ENCODE results near the gene ADM2.

ADM2 gene

DNA sequence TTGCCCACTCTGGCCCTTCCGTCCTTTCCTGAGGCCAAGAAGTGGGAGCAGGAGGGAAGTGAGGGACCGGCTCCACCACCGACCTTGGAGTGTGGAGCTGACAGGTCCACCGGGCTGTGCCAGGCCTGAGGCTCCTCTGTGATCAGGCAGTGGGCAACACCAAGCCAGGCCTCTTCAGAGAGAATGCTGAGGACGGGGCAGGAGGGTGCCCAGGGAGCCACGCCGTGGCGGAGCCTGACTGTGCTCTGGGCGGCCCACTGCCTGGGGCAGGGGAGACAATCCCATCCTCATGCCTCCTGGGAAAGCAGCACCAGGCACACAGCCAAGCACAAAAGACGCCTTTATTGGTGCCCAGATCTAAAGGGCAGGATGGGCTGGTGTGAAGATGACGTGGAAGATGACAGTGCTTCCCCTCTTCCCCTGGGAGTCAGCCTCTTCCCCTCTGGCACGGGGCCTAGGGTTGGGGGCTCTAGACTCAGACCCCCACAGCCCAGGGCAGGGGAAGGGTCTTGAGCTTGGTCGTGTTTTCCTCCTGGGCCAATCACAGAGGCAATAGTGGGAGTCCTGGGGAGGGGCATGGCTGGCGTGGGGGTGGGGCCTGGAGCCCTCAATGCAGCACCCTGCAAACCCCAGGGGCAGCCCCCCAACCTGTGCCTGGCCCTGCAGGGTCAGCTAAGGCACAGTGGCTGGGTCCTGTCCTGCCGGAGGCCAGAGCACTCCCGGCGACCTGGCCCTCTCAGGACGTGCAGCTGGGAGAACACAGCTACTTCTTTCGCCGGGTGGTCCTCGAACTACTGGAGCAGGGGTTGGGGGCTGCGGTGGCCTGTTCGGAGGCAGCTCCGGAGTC is 21.5 kb downstream of the ADM2 start:
- TF ChIP-seq, protein P1, sequence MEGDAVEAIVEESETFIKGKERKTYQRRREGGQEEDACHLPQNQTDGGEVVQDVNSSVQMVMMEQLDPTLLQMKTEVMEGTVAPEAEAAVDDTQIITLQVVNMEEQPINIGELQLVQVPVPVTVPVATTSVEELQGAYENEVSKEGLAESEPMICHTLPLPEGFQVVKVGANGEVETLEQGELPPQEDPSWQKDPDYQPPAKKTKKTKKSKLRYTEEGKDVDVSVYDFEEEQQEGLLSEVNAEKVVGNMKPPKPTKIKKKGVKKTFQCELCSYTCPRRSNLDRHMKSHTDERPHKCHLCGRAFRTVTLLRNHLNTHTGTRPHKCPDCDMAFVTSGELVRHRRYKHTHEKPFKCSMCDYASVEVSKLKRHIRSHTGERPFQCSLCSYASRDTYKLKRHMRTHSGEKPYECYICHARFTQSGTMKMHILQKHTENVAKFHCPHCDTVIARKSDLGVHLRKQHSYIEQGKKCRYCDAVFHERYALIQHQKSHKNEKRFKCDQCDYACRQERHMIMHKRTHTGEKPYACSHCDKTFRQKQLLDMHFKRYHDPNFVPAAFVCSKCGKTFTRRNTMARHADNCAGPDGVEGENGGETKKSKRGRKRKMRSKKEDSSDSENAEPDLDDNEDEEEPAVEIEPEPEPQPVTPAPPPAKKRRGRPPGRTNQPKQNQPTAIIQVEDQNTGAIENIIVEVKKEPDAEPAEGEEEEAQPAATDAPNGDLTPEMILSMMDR (IDR thresholded peaks at IDR 0.05; ENCODE audit: borderline replicate concordance, control extremely low read depth, extremely low read depth, insufficient read depth, missing control alignments), result no peak
- no peak for DNase-seq (ENCODE audit: low spot score)
- in situ Hi-C loops (cut with MboI; ENCODE audit: low sequenced_read_pairs, unreplicated experiment), result no loop called here

DNA sequence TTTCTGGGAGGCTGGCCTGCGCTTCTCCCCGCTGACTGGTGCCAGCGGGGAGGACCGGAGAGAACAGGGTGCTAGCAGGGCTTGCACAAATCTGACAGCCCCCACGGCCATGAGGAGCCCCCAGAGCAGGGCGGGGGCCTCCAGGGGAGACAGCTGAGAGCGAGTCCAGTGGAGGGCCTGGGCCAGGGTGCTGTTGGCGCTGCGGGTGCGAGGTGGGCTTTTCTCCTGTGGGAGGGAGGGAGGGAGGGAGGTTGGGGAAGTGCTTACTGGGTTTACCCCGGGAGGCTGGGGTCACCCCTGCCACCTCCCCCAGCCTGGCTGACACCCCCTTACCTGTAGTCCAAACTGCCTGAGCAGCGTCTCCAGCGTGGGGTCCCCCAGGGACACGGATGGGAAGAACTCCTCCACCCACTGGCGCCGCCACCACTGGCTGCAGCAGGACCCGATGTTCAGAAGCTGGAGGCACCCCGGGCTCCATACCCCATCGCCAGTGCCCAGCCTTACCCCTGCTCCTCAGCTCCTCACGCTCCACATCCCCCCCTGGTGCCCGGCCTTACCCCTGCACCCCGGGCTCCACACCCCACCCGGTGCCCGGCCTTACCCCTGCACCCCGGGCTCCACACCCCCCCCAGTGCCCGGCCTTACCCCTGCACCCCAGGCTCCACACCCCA is 22.3 kb downstream of the ADM2 start:
- TF ChIP-seq, protein P1 (IDR thresholded peaks at IDR 0.05; ENCODE audit: borderline replicate concordance, control extremely low read depth, extremely low read depth, insufficient read depth, missing control alignments), result no peak
- DNase-seq (ENCODE audit: low spot score), result no peak
- in situ Hi-C loops (cut with MboI; ENCODE audit: low sequenced_read_pairs, unreplicated experiment), result no loop called here

- in situ Hi-C loops (cut with MboI; ENCODE audit: low sequenced_read_pairs, unreplicated experiment), result no loop called here
- TF ChIP-seq, protein P1 (IDR thresholded peaks at IDR 0.05; ENCODE audit: borderline replicate concordance, control extremely low read depth, extremely low read depth, insufficient read depth, missing control alignments), result no peak
- DNase-seq (ENCODE audit: low spot score), result no peak
These were observed 23.2 kb downstream of the ADM2 start for GRCh38 chr22:50504369-50505211.

DNA sequence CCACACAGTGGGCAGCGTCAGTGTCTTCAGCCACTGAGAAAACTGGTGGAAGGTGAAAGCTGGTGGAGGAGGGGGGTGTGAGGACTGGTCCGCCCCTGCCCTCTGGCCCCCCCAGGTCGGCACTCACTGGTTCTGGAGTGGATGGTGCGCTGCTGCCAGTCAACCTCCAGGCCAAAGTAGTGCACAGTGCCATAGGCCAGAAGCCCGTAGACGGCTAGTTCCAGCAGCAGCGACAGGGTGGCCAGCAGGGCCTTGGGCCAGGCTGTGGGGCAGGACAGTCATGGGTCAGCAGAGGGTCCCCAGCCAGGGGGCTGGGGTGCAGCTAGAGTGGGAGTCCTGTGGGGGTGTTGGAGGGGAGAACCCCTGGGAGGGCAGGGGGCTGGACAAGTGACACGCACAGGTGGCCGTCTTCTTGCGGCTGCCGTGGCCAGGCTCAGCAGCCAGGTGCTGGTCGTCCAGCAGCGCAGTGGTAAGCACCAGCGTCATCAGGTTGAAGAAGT is 24.0 kb downstream of the ADM2 start:
- DNase-seq (ENCODE audit: low spot score), result no peak
- in situ Hi-C loops (cut with MboI; ENCODE audit: low sequenced_read_pairs, unreplicated experiment), result no loop called here
- TF ChIP-seq, protein P1 (IDR thresholded peaks at IDR 0.05; ENCODE audit: borderline replicate concordance, control extremely low read depth, extremely low read depth, insufficient read depth, missing control alignments), result no peak

DNA sequence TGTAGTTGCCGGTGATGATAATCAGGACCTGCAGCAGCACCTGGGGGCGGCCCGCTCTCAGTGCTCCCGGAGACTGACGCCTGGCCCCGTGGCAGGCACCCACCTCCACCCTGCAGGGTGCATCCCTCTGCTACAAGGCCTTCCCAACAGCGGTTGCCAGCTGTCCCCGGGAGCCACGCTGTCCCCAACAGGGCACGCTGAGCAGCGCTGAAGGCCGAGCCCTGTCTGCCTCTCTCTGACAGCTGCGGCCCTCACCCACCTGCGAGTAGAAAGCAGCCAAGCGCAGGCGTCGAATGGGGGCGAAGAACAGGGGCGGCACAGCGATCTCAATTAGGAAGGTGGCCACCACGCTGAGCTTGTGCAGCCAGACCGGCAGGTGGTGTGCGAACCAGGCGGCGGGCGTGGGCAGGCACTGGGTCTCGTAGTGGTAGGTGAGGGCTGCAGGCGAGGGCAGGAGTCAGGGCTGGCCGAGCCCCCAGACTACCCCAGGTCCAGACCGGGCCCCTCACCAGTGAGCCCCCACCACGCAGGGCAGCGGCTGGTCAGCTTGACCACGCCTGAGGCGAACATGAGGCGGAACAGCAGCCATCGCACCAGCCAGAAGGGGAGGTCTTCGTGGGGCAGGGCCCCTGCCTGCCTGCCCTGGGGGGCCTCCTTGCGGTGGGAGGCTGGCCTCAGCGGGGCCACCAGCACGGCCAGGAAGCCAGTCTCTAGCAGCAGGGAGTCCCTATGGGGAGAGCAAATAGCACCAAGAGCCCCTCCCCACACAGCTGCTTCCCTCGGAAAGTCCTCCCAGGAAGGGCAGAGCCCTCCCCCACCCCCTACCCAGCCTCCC is 24.6 kb downstream of the ADM2 start:
- no peak for DNase-seq (ENCODE audit: low spot score)
- TF ChIP-seq, protein P1 (IDR thresholded peaks at IDR 0.05; ENCODE audit: borderline replicate concordance, control extremely low read depth, extremely low read depth, insufficient read depth, missing control alignments), result no peak
- in situ Hi-C loops (cut with MboI; ENCODE audit: low sequenced_read_pairs, unreplicated experiment), result no loop called here
